ENCODE data around the gene CRY2.

CRY2 gene

GRCh38 chr11:45918962-45919675, 71.8 kb downstream of the CRY2 start:
- DNase-seq: no peak

GRCh38 chr11:45919806-45920530, 72.7 kb downstream of the CRY2 start:
- no peak for DNase-seq

- no peak for DNase-seq
Measured at GRCh38 chr11:45920531-45921477, 73.5 kb downstream of the CRY2 start.

- DNase-seq: no peak
Measured at GRCh38 chr11:45921561-45922424, 74.5 kb downstream of the CRY2 start.

- no peak for DNase-seq
Measured at GRCh38 chr11:45922425-45923082, 75.3 kb downstream of the CRY2 start, which contains the start of gene LARGE2. TSS of gene LARGE2 (plus strand) at chr11:45922656. CDS start at chr11:45922883, 227 bp downstream.

GRCh38 chr11:45924036-45924915, 77.0 kb downstream of the CRY2 start:
- DNase-seq: no peak

- no peak for DNase-seq
Measured at GRCh38 chr11:45924927-45925326, 77.7 kb downstream of the CRY2 start.

- DNase-seq: no peak
Measured at GRCh38 chr11:45925550-45925949, 78.3 kb downstream of the CRY2 start.

GRCh38 chr11:45926001-45926401, 78.7 kb downstream of the CRY2 start:
- DNase-seq: no peak

DNA sequence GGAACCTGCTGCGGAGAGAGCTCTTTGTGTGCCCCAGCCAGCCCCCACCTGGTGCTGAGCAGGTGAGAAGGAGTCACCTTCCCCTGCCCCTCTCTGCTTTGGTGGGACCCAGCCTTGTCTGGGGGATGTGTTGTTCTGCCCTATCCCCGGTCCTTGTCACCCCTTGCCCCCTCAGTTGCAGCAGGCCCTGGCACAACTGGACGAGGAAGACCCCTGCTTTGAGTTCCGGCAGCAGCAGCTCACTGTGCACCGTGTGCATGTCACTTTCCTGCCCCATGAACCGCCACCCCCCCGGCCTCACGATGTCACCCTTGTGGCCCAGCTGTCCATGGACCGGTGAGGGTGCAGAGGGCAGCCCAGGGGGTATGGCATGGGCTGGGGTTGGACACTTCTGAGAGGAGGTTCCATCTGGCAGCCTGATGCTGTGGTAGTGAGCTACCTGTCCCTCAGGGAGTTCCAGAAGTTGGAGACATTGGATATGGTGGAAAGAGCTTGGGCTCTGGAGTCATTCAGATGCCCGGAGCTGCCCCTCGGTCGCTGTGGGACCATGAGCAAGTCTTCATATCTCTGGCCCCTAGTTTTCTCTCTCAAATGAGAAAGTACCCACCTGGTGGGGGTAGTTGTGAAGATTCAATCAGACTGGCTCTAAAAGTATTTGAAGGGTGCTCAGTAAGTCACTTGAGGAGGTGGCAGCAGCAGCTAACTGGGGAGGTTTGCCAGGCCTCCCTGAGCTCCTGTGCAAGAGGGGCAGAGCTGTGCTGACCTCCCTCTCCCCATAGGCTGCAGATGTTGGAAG, 79.5 kb downstream of the CRY2 start:
- DNase-seq: no peak

DNA sequence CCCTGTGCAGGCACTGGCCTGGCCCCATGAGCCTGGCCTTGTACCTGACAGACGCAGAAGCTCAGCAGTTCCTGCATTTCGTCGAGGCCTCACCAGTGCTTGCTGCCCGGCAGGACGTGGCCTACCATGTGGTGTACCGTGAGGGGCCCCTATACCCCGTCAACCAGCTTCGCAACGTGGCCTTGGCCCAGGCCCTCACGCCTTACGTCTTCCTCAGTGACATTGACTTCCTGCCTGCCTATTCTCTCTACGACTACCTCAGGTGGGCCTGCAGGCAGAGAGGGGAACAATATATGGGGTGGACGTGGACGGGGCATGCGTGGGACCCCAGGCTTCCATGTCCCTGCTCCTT, 80.0 kb downstream of the CRY2 start:
- no peak for DNase-seq

- no peak for DNase-seq
Measured at GRCh38 chr11:45927684-45928413, 80.6 kb downstream of the CRY2 start.

DNA sequence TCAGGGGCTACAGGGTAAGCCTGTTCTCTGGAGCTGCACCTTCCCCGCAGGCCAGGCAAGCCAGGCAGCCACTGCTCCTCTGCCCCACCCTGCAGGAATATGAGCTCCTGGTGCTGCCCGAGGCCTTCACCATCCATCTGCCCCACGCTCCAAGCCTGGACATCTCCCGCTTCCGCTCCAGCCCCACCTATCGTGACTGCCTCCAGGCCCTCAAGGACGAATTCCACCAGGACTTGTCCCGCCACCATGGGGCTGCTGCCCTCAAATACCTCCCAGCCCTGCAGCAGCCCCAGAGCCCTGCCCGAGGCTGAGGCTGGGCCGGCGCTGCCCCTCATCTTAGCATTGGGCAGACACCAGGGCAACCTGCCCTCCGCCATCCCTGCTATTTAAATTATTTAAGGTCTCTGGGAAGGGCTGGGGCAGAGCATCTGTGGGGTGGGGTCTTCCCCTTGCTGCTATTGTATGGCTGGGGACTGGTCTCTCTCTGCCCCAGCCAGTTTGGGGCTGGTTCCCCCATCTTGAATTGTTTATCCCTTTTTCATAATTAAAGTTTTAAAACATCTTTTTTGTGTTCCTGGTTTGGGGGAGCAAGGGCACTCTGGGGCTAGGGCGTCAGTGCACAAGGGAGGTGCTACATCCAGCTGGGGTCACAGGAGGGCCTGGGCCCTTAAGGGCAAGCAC, 81.4 kb downstream of the CRY2 start:
- DNase-seq: no peak

GRCh38 chr11:45929486-45930030, 82.3 kb downstream of the CRY2 start:
- no peak for DNase-seq

GRCh38 chr11:45930031-45930794, 82.9 kb downstream of the CRY2 start:
- no peak for DNase-seq

DNA sequence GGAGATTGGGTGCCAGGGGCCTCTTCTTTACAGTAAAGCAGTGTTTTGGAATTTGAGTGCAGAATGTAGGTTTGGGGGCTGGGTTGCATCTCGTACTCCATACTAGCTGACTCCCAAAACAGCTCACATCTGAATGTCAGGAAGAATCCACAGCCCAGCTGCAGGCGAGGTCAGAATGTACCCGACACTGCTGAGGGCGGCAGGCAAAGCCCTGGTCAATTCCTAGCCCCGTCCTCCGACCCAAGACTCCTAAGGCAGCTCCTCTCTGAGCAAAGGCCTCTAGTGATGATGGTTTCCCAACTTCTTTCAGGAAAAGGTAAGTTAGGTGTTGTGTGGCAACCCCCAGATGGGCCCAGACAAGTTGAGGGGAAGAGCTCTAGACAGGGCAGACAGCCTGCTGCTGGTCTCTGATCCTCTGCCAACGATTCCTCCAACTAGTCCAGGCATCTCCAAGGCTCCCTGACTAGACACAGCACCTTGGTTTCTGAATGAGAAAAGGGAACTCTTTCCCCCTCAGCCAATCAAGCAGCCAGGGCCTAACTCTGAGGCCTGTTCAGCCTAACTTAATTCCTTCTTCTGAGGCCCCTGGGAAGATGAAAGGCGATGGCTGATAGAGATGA, 83.8 kb downstream of the CRY2 start:
- DNase-seq: no peak

GRCh38 chr11:45931739-45932138, 84.5 kb downstream of the CRY2 start:
- no peak for DNase-seq
